Activated T-cell treated with anti-CD3 and anti-CD28 coated beads, Interleukin-2, amount 50 U/mL, for 4 hours (primary cell): ENCODE measurements around the gene ADAMTS6. TPM values are rescaled to one million over a fixed set of nuclear protein-coding genes. Genes with fewer than 3 reads are reported as not detected.

Source experiments
- ATAC-seq, 2 donors: fragments of 200-7000 bp; cut with Tn5 transposase; one replicate each; pipeline ENCODE4 v1.10.0; 2021
- DNase-seq: peaks from one replicate; pipeline ENCODE4 v3.0.0-alpha.2; 2020
- H3K27me3 Mint-ChIP-seq: one replicate; pipeline ENCODE4 v1.8.0; 2021; ENCODE audit warnings: low read depth, mixed read lengths
- H3K36me3 Mint-ChIP-seq: one replicate; pipeline ENCODE4 v1.8.0; 2022; ENCODE audit warnings: mixed read lengths; ENCODE audit not compliant: insufficient read depth
- H3K4me1 Mint-ChIP-seq: one replicate; pipeline ENCODE4 v1.8.0; 2021; ENCODE audit warnings: low read depth, mixed read lengths
- H3K4me3 Mint-ChIP-seq: one replicate; pipeline ENCODE4 v1.8.0; 2021; ENCODE audit warnings: mild to moderate bottlenecking, moderate library complexity, mixed read lengths
- H3K9me3 Mint-ChIP-seq: one replicate; pipeline ENCODE4 v1.8.0; 2021; ENCODE audit warnings: mixed read lengths
- total RNA-seq, 3 donors: library from RNA; stranded (reverse); gene quantifications; one replicate each; pipeline ENCODE4 v1.2.1, GENCODE V29; 2021

ADAMTS6 gene
- total RNA-seq, 3 donors from 2014 or later, result 0.27 to 0.63 (median 0.61) TPM

DNA sequence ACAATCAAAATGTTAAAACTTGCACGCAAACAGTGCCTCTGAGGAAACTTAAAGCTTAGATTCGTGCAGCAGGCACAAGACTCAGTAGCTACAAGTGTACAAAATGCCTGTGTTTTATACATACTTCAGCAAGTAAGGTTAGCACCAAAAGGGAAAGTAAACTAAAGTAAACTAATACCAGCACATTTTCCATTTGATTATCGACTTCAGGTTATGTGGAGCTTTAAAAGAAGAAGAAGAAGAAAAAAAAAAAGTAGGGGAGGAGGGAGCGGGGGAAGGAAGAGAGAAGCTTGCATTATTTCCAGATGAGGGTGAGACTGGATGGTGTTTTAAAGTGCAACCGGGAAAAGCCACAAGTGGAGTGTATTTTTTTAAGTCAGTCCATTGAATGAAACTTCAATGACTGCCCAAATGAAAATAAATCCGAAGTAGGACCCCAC, 596 bp upstream of the ADAMTS6 start:
- DNase-seq, result no peak
- ATAC-seq, result peak; percentile 30 to 32
- Mint-ChIP-seq H3K36me3 (no peaks in the 10 kb centered on the region), H3K4me1 (peaks cover 11% of the 10 kb centered on the region), H3K9me3 (no peaks in the 10 kb centered on the region), H3K4me3 (no peak overlapping the region), H3K27me3 (no peaks in the 10 kb centered on the region)

- Mint-ChIP-seq H3K36me3 (no peaks in the 10 kb centered on the region), H3K27me3 (no peaks in the 10 kb centered on the region), H3K4me3 (no peak overlapping the region), H3K9me3 (no peaks in the 10 kb centered on the region), H3K4me1 (peaks cover 11% of the 10 kb centered on the region)
- no peak for DNase-seq
- no peak for ATAC-seq
Observed at GRCh38 chr5:65481171-65481581, 544 bp downstream of the ADAMTS6 start.

- peak; percentile 15 for DNase-seq
- Mint-ChIP-seq H3K4me3 (no peak overlapping the region), H3K36me3 (no peaks in the 10 kb centered on the region), H3K9me3 (no peaks in the 10 kb centered on the region), H3K27me3 (no peaks in the 10 kb centered on the region), H3K4me1 (peaks cover 12% of the 10 kb centered on the region)
- peak; percentile 18 to 38 for ATAC-seq
Observed at GRCh38 chr5:65480306-65480865, 1.3 kb downstream of the ADAMTS6 start.

DNA sequence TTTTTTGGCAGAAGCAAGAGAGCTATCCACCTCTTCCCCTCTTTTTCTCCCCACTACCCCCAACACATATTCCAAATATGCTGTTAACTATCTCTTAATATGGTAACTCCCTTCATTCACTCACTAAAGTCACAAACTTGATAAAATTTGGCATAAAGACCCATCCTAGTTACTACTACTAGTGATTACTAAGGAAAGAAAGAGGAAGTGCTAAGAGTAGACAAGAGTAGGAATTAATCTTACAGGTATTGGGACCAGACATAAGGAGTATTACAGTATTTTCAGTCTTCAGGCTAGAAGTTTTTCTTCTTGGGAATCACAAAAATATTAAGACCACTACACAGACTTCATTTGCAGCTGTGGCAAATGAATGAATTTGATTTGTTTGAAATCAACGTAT, 2.2 kb downstream of the ADAMTS6 start:
- no peak overlapping the region for H3K4me3 Mint-ChIP-seq
- DNase-seq (no peak), ATAC-seq (no peak)
- H3K4me1 Mint-ChIP-seq, result peaks cover 12% of the 10 kb centered on the region
- no peaks in the 10 kb centered on the region for H3K36me3 Mint-ChIP-seq
- no peaks in the 10 kb centered on the region for H3K9me3 Mint-ChIP-seq
- no peaks in the 10 kb centered on the region for H3K27me3 Mint-ChIP-seq

- H3K4me1 Mint-ChIP-seq, result peaks cover 11% of the 10 kb centered on the region
- H3K9me3 Mint-ChIP-seq, result no peaks in the 10 kb centered on the region
- H3K36me3 Mint-ChIP-seq, result no peaks in the 10 kb centered on the region
- DNase-seq (no peak), ATAC-seq (no peak)
- no peaks in the 10 kb centered on the region for H3K27me3 Mint-ChIP-seq
- no peak overlapping the region for H3K4me3 Mint-ChIP-seq
Observed at GRCh38 chr5:65478336-65478735, 3.4 kb downstream of the ADAMTS6 start.

DNA sequence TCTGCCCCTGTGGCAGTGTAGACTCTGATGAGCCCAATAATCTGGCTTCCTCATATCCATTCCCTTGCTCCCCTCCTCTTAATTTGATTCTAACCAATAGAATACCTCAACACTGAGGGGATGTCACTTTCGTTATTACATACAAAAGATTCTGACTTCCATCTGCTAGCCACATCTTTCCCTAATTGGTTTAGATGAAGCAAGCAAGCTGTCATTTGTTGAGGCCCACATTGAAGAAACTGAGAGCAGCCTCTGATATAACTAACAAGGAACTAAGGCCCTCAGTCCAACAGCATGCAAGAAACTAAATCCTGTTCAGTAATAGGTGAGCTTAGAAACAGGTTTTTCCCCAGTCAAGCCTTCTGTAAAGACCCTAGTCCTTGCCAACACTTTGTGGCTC, 5.8 kb downstream of the ADAMTS6 start:
- H3K9me3 Mint-ChIP-seq, result no peaks in the 10 kb centered on the region
- peaks cover 2% of the 10 kb centered on the region for H3K4me1 Mint-ChIP-seq
- H3K4me3 Mint-ChIP-seq, result no peak overlapping the region
- DNase-seq (no peak), ATAC-seq (no peak)
- no peaks in the 10 kb centered on the region for H3K36me3 Mint-ChIP-seq
- H3K27me3 Mint-ChIP-seq, result peaks cover 1% of the 10 kb centered on the region

GRCh38 chr5:65475336-65475735, 6.4 kb downstream of the ADAMTS6 start:
- H3K4me1 Mint-ChIP-seq, result peaks cover 2% of the 10 kb centered on the region

DNA sequence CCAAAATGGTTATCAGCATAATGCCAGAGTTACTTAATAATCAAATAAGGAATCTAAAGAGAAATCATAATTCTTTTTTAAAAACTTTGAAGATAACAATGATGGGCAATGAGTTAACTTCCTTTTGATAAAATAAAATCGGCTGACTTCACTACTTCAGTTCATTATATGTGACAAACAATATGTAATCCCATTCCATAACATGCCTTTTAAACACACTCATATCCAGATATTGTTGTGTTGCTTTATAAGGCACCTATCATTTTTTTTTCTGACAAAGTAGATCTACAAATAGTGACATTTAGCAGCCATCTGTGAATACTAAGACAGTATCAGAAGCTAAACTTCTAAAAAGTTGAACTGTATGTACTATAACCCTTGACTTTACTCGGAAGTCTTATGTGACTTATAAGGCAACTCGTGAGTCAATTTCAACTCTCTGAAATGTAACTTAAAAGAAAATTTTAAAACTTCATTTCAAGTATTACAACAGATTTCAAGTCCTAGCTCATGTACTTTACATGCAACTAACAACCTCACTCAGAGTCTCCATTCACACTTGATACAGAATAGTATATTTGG, 7.5 kb downstream of the ADAMTS6 start:
- no peaks in the 10 kb centered on the region for H3K9me3 Mint-ChIP-seq
- H3K4me3 Mint-ChIP-seq, result no peak overlapping the region
- ATAC-seq, result no peak
- H3K27me3 Mint-ChIP-seq, result peaks cover 1% of the 10 kb centered on the region
- no peaks in the 10 kb centered on the region for H3K36me3 Mint-ChIP-seq
- H3K4me1 Mint-ChIP-seq, result peaks cover 2% of the 10 kb centered on the region
- DNase-seq, result no peak

More at GRCh38 chr5:65475336-65475735, 6.4 kb downstream of the ADAMTS6 start:
- Mint-ChIP-seq H3K4me3 (no peak overlapping the region), H3K36me3 (no peaks in the 10 kb centered on the region), H3K27me3 (peaks cover 1% of the 10 kb centered on the region), H3K9me3 (no peaks in the 10 kb centered on the region)
- no peak for ATAC-seq
- no peak for DNase-seq

DNA sequence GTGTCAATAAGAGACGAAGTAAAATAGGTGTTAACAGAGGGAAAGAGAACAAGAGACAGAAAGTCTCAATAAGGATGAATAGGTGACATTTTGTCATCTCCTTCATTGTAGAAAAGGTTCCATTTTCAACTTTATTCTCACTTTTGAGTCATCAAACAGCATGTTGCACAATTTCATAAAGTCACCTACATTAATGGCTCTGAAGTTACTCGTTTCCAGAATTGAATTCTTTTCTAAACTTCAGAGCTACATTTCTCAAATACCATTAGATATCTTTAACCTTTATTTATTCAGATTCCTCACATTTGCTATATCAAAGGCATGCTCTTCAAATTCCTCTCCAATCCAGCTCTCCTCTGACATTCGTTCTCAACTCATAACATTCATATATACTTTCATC, 13.1 kb downstream of the ADAMTS6 start:
- H3K4me3 Mint-ChIP-seq, result no peak overlapping the region
- no peaks in the 10 kb centered on the region for H3K4me1 Mint-ChIP-seq
- peaks cover 3% of the 10 kb centered on the region for H3K27me3 Mint-ChIP-seq
- H3K36me3 Mint-ChIP-seq, result no peaks in the 10 kb centered on the region
- DNase-seq (no peak), ATAC-seq (no peak)
- no peaks in the 10 kb centered on the region for H3K9me3 Mint-ChIP-seq

- no peaks in the 10 kb centered on the region for H3K36me3 Mint-ChIP-seq
- H3K27me3 Mint-ChIP-seq, result peaks cover 2% of the 10 kb centered on the region
- H3K9me3 Mint-ChIP-seq, result no peaks in the 10 kb centered on the region
- H3K4me3 Mint-ChIP-seq, result no peak overlapping the region
- DNase-seq (no peak), ATAC-seq (no peak)
- H3K4me1 Mint-ChIP-seq, result no peaks in the 10 kb centered on the region
Observed at GRCh38 chr5:65462139-65462705, 19.5 kb downstream of the ADAMTS6 start.

DNA sequence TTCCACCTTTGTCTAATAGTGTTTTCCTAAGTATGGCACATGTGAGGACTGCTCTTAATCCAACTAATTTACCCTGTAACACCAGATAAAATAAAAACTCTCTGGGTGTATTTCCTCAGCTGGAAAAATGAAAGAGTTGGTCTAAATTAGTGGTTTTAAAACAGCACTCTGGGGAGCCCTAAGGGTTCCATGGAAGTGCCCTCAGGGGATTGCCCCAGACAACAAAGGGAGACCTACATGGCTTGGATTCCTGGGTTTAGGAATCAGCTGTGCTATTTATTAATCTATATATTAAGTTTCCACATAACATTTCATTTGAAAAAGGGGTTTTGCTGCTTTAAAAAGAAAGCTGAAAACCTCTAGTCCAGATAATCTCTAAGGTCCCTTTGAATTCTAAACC, 20.2 kb downstream of the ADAMTS6 start:
- H3K36me3 Mint-ChIP-seq, result no peaks in the 10 kb centered on the region
- DNase-seq (no peak), ATAC-seq (no peak)
- no peaks in the 10 kb centered on the region for H3K4me1 Mint-ChIP-seq
- no peaks in the 10 kb centered on the region for H3K27me3 Mint-ChIP-seq
- no peak overlapping the region for H3K4me3 Mint-ChIP-seq
- H3K9me3 Mint-ChIP-seq, result no peaks in the 10 kb centered on the region

DNA sequence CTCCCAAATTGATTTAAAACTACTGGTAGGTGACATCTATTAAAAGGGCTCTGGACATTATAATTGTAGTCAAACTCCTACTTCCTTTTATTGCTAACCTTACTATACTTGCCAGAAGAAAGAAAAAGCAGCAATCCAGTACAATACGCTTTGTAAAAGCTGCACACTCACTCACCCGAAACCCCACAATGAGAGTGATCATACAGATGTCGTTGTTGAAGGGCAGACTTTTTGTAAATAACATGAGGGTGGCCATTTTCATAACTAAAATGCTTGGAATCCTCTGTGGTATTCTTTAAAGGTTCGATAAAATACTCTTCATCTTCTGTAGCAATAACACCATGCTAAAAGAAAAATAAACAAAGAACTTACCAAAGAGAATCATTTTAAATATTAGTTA, 21.7 kb downstream of the ADAMTS6 start:
- Mint-ChIP-seq H3K27me3 (no peaks in the 10 kb centered on the region), H3K9me3 (no peaks in the 10 kb centered on the region), H3K4me3 (no peak overlapping the region), H3K4me1 (no peaks in the 10 kb centered on the region), H3K36me3 (no peaks in the 10 kb centered on the region)
- DNase-seq, result no peak
- no peak for ATAC-seq

DNA sequence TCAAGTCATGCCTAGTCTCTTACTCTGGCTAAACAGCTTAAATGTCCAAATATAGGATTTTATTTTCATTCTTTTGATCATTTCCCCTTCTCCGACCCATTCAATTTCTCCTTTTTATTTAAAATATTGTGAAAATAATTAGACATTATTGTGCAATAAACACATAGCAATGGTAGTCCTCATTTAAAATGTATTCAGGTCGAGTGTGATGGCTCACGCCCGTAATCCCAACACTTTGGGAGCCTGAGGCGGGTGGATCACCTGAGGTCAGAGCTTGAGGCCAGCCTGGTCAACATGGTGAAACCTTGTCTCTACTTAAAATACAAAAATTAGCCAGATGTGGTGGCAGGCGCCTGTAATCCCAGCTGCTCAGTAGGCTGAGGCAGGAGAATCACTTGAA, 26.7 kb downstream of the ADAMTS6 start:
- Mint-ChIP-seq H3K36me3 (no peaks in the 10 kb centered on the region), H3K4me3 (no peak overlapping the region), H3K4me1 (no peaks in the 10 kb centered on the region), H3K9me3 (no peaks in the 10 kb centered on the region), H3K27me3 (no peaks in the 10 kb centered on the region)
- no peak for ATAC-seq
- no peak for DNase-seq

DNA sequence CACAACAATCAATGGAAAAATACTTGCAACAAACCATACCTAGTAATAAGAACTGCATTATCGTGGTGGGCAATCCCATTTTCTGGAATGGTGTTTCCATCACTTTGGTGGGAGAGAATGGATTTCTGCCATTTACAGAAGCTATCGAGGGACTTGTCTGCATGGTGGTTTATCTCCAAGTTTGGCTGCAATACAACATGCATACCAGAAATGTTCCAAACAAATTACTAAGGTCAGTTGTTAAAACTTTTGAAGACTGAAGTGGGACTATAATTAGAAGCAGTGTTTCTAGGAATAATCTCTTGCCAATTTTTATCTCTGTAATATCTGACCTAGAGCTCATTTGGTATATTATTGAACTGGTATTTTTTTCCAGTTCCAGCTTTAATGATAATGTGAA, 30.3 kb downstream of the ADAMTS6 start:
- Mint-ChIP-seq H3K4me3 (no peak overlapping the region), H3K4me1 (no peaks in the 10 kb centered on the region), H3K36me3 (no peaks in the 10 kb centered on the region), H3K27me3 (no peaks in the 10 kb centered on the region), H3K9me3 (no peaks in the 10 kb centered on the region)
- DNase-seq, result no peak
- ATAC-seq, result no peak

DNA sequence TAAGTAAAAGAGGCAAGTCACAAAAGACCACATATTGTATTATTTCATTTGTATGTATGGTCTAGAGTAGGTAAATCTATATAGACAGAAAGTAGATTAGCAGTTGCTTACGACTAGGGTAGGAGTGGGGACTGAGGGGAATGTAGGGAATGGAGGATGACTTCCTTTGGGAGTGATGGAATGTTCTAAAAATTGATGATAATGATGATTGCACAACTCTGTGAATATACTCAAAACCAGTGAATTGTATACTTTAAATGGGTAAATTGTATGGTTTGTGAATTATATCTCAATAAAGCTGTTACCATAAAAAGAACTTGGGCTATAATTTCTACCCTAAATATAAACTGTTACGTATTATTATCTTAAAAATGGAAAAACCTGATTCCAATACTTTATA, 35.0 kb downstream of the ADAMTS6 start:
- H3K9me3 Mint-ChIP-seq, result no peaks in the 10 kb centered on the region

More for the DNA sequence above, 35.0 kb downstream of the ADAMTS6 start:
- DNase-seq, result no peak
- ATAC-seq, result no peak
- H3K27me3 Mint-ChIP-seq, result no peaks in the 10 kb centered on the region
- H3K36me3 Mint-ChIP-seq, result peaks cover 2% of the 10 kb centered on the region
- no peaks in the 10 kb centered on the region for H3K4me1 Mint-ChIP-seq
- H3K4me3 Mint-ChIP-seq, result no peak overlapping the region
